ENCODE data around the gene RAP2C. TPM values are rescaled to one million over a fixed set of nuclear protein-coding genes. Genes with fewer than 3 reads are reported as not detected.

RAP2C gene
- total RNA-seq, 4 donors from 2014 or later: 15.1 to 21.7 (median 15.4) TPM

GRCh38 chrX:132257116-132257515, 37.9 kb upstream of the RAP2C start:
- Histone ChIP-seq H3K27me3 (no peaks in the 10 kb centered on the region), H3K4me3 (no peak overlapping the region), H3K27ac (no peak overlapping the region), H3K4me1 (no peaks in the 10 kb centered on the region), H3K36me3 (no peaks in the 10 kb centered on the region), H3K9me3 (no peaks in the 10 kb centered on the region)
- TF ChIP-seq POLR2A (IDR thresholded peaks at IDR 0.05) (no peak), EP300 (IDR thresholded peaks at IDR 0.05) (no peak), POLR2AphosphoS5 (IDR thresholded peaks at IDR 0.05) (no peak)
- TF ChIP-seq, protein P1, sequence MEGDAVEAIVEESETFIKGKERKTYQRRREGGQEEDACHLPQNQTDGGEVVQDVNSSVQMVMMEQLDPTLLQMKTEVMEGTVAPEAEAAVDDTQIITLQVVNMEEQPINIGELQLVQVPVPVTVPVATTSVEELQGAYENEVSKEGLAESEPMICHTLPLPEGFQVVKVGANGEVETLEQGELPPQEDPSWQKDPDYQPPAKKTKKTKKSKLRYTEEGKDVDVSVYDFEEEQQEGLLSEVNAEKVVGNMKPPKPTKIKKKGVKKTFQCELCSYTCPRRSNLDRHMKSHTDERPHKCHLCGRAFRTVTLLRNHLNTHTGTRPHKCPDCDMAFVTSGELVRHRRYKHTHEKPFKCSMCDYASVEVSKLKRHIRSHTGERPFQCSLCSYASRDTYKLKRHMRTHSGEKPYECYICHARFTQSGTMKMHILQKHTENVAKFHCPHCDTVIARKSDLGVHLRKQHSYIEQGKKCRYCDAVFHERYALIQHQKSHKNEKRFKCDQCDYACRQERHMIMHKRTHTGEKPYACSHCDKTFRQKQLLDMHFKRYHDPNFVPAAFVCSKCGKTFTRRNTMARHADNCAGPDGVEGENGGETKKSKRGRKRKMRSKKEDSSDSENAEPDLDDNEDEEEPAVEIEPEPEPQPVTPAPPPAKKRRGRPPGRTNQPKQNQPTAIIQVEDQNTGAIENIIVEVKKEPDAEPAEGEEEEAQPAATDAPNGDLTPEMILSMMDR (IDR thresholded peaks at IDR 0.05): no peak
- DNase-seq (ENCODE audit: low spot score in 2 of 2): no peak
- WGBS: 67% methylated on average over 2 of the region's 2 CpGs

DNA sequence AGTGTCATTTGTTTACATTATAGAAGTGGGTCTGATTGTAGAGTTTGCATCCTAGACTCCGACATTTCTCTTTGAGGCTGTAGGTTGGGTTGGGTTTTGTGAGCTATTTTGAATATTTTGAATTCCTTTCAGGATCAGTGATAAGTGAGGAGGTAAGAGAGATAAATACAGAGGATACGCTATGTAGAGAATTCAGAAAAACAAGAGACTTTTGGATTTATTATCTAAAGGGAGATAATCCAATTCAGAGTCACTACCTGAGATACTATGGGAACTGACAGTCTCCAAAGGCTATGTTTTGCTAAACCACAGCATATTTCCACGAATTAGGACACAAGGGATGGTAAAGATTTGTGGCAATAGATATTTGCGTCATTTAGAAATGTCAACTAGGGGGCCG, 16.9 kb upstream of the RAP2C start:
- Histone ChIP-seq H3K4me3 (no peak overlapping the region), H3K27me3 (no peaks in the 10 kb centered on the region)

DNA sequence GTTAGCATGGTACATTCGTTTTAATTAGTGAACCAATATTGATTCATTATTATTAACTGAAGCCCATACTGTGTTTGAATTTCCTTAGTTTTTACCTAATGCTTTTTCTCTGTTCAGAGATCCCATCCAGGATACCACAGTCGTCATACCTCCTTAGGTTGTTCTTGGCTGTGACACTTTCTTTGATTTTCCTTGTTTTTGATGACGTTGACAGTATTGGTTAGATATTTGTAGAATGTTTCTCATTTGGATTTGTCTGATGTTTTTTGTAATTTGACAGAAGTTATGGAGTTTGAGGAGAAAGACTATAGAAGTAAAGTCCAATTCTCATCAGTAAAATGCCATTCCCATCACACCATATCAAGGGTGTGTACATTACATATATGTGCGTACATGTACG, 16.2 kb upstream of the RAP2C start:
- no peak for DNase-seq (ENCODE audit: low spot score in 2 of 2)
- Histone ChIP-seq H3K4me1 (no peaks in the 10 kb centered on the region), H3K27ac (no peak overlapping the region), H3K4me3 (no peak overlapping the region), H3K27me3 (no peaks in the 10 kb centered on the region), H3K9me3 (no peaks in the 10 kb centered on the region), H3K36me3 (no peaks in the 10 kb centered on the region)
- WGBS: 71% methylated on average over 5 of the region's 5 CpGs
- TF ChIP-seq POLR2A (IDR thresholded peaks at IDR 0.05): no peak
- no peak for TF ChIP-seq EP300 (IDR thresholded peaks at IDR 0.05)
- TF ChIP-seq, protein P1 (IDR thresholded peaks at IDR 0.05): no peak
- no peak for TF ChIP-seq POLR2AphosphoS5 (IDR thresholded peaks at IDR 0.05)

More for the DNA sequence above, 16.9 kb upstream of the RAP2C start:
- 84% methylated on average over 5 of the region's 5 CpGs for WGBS
- no peak for DNase-seq (ENCODE audit: low spot score in 2 of 2)
- H3K9me3 ChIP-seq: no peaks in the 10 kb centered on the region
- H3K36me3 ChIP-seq: no peaks in the 10 kb centered on the region
- no peak for TF ChIP-seq EP300 (IDR thresholded peaks at IDR 0.05)
- no peaks in the 10 kb centered on the region for H3K4me1 ChIP-seq
- H3K27ac ChIP-seq: no peak overlapping the region

GRCh38 chrX:132231587-132231986, 12.3 kb upstream of the RAP2C start:
- H3K9me3 ChIP-seq: no peaks in the 10 kb centered on the region
- no peak for DNase-seq (ENCODE audit: low spot score in 2 of 2)

DNA sequence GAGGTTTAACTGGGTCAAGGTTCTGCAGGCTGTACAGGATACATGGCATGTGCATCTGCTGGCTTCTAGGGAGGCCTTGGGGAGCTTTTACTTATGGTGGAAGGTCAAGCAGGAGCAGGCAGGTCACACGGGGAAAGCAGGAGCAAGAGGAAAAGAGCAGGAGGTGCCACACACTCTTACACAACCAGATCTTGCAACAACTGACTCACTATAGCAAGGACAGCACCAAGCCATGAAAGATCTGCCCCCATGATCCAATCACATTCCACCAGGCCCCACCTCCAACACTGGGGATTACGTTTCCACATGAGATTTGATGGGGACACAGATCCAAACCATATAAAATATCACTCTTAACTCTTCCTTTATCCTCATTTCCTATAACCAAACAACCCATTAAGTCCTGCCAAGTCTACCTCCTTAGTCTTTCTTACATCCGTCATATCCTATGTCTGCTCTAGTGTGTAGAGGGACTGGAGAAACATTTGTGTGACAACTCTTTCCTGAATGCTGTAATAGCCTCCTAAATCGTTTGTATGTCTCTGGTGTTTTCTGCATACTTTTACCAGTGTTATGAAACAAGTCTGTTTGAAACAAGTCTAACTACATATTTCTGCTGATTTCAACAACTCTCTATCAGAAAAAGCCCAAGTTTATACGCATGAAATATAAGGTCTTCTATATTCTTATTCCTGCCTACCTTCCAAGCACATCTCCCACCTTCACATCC, 8.3 kb upstream of the RAP2C start:
- TF ChIP-seq, protein P1 (IDR thresholded peaks at IDR 0.05): no peak
- TF ChIP-seq EP300 (IDR thresholded peaks at IDR 0.05): no peak
- TF ChIP-seq POLR2A (IDR thresholded peaks at IDR 0.05): no peak
- no peak for TF ChIP-seq POLR2AphosphoS5 (IDR thresholded peaks at IDR 0.05)
- Histone ChIP-seq H3K27ac (no peak overlapping the region), H3K9me3 (no peaks in the 10 kb centered on the region), H3K36me3 (no peaks in the 10 kb centered on the region), H3K27me3 (no peaks in the 10 kb centered on the region), H3K4me1 (no peaks in the 10 kb centered on the region), H3K4me3 (no peak overlapping the region)
- peak in 1 of 2 donors; percentile 64 for DNase-seq (ENCODE audit: low spot score in 2 of 2)
- WGBS: 46% methylated on average over 5 of the region's 5 CpGs

More at GRCh38 chrX:132231587-132231986, 12.3 kb upstream of the RAP2C start:
- WGBS: 89% methylated on average over 2 of the region's 2 CpGs
- Histone ChIP-seq H3K4me3 (no peak overlapping the region), H3K36me3 (no peaks in the 10 kb centered on the region), H3K4me1 (no peaks in the 10 kb centered on the region), H3K27ac (no peak overlapping the region), H3K27me3 (no peaks in the 10 kb centered on the region)
- TF ChIP-seq, protein P1 (IDR thresholded peaks at IDR 0.05): no peak
- no peak for TF ChIP-seq POLR2A (IDR thresholded peaks at IDR 0.05)
- TF ChIP-seq EP300 (IDR thresholded peaks at IDR 0.05): no peak
- no peak for TF ChIP-seq POLR2AphosphoS5 (IDR thresholded peaks at IDR 0.05)

Measured in suprapubic skin (tissue), 4 donors.